ENCODE data around the gene SH2D4B. TPM values are rescaled to one million over a fixed set of nuclear protein-coding genes. Genes with fewer than 3 reads are reported as not detected.

The SH2D4B gene
- polyA plus RNA-seq (2013, experiment 1 of 2; ENCODE audit: insufficient read length): not detected
- not detected for polyA plus RNA-seq (2013, experiment 2 of 2; ENCODE audit: insufficient read length)

DNA sequence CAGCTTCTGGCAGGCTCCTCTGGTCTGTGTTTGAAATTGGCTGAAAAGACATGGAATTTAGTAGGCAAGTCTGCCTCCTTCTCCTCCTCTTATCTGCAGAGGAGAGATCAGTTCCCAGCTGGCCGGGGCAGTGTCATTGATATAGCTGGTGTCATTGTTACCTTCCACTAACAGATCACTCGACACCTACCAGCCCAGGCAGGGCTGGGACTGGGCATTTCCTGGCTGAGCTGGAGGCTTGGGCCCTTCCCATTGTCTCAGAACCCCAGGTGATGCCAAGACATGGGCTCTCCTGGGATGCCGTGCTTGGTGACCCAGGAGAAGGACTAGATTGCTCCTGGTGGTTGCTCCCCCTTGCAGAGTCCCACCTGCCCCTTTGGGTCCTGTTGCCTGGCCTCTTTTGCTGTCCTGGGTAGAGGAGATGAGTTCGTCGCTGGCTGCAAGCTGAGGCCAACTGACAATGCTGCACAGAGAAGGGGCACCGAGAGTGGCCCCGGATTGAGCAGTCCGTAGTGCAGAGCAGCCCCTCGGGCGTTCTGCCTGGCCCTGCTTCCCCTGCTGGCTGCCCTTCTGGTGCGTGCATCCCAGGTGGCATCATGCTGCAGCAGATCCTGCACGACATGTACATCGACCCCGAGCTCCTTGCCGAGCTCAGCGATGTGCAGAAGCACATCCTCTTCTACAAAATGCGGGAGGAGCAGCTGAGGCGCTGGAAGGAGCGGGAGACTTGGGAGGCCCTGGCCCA is at the start of gene SH2D4B:
TSS of gene SH2D4B (plus strand) at position 167 of the 745 bp plus-strand sequence. CDS start at position 597, 430 bp downstream.
- DNase-seq: no peak

DNA sequence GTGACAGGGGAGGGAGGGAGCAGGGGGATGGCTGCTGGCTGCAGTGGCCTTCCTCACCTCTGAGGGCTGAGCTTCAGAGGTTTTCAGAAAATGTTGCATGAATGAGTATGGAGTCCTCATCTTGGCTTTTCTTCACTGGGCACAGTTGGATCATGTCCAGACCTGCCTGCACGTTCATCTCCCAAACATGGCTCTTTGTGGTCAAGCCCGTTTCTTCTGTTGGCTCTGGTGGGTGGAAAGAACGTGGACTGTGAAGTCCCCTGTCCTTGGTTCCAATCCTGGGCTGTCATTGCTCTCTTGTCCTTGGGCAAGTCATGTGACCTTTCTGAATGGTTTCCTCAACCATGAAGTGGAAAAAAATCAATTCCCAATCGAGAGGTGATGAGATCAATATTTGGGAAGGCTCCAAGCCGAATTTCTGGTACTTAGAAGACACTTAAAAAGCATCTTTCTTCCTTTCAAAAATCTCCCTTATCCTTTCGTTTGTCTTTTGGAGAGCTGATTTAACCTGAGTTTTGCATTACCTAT is 49.1 kb upstream of the SH2D4B start:
- DNase-seq: no peak

DNA sequence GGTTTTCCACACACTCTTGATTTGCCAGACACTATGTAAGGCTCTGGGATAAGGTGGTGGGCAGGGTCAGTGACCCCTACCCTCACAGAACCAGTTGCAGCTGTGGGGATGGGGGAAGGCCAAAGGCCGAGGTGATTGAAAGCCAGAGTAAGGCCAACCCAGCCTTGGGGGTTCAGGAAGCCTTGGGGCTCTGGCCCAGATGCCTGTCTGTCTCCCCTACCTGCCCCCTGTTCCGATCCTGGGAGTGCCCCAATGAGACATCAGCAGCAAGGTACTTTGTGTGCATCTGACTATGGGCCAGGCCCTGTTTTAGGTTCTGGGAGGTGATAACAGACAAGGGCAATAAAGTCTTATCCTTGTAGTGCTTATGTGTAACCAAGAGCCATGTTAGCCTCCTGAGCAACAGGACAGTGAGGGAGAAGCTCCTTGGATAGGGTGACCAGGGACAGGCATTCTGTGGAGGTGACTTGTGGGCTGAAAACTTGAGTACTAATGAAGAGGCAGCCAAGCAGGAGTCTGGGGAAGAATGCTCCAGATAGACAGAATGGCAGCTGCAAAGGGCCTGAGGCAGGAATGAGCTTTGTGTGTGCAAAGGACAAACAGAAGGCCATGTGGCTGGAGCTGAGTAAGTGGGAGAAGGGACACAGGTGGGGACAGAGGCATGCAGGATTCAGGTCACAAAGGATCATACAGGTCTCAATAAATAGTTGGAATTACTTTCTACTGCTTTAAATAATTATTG is 48.2 kb upstream of the SH2D4B start:
- DNase-seq: no peak

DNA sequence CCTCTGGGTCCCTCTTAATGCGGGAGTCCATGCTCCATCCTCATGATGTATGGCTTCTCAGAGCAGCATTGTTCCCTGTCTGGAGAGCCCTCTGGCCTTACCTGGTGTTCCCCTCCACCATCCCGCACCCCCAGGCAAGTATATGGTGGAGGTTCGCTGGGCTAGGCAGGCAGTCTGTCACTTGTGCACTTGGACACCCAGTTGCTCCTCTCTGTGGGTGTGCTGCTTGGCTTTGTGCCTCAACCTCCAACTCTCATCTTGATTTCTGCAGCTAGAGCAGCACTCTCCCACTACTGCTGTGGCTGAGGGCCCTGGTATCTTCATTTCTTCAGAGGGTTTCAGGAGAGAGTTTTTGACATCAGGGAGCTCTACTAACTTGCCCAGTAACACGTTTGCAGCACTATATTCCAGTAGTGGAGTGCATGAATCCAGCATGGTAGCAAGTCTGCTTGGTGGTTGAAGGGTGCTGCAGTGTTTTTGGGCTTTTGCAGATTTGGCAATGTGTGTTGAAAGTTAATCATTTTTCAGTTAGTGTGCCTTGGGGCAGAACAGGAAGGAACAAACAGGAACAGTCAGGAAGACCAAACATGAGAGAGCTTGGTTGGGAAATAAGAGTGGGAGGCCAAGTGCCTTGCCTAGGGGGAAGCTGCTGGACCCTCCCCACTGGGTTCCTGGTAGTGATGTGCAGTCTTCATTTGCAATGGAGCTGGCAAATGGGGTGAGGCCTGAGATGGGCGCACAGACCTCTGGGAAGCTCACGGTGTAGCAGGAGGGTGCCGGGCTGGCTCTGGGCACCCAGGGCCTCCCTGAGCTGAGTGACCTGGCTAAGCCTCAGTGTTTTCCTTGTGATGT is 46.2 kb upstream of the SH2D4B start:
- no peak for DNase-seq

DNA sequence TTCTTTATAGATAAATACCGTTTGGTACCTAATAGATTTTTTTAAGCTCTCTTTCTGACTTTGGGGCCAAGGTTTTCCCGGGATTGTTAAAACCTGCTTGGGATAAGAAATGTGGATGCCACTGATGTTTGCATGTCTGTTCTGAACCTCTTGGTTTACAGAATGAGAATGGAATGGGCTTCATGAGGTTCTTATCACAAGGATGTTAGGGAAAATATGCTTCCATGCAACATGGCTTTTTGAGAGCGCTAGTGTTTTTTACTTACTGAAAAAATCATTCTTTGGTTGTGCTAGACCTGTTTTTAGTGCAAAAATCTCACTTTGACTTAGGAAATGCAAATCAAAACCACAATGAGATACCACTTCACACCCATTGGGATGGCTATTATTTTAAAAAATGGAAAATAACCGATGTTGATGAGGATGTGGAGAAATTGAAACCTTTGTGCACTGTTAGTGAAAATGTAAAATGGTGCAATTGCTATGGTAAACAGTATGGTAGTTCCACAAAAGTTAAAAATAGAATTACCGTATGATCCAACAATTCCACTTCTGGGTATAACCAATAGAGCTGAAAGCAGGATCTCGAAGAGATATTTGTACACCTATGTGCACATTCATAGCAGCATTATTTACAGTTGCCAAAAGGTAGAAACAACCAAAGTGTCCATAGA is 44.7 kb upstream of the SH2D4B start:
- peak; percentile 17 for DNase-seq

DNA sequence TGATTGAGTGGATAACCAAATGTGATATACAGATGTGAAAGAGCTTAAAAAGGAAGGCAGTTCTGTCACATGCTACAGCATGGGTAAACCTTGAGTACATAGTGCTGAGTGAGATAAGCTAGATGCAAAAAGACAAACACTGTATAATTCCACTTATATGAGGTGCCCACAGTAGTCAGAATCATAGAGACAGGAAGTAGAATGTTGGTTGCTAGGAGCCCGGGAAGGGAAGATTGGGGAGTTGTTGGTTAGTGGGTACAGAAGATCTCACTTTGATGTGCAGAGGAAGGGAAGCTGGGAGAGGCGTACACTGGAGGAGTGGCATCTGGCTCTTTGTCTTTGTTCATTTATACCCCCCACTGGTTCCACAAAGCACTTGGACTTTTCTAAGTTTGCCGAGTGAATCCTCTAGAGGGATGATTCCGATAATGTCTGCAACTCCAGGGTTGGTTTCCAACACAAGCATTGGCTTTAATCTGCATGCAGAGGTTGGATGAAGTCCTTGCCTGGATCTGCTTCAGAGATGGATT is 44.1 kb upstream of the SH2D4B start:
- DNase-seq: peak; percentile 85

DNA sequence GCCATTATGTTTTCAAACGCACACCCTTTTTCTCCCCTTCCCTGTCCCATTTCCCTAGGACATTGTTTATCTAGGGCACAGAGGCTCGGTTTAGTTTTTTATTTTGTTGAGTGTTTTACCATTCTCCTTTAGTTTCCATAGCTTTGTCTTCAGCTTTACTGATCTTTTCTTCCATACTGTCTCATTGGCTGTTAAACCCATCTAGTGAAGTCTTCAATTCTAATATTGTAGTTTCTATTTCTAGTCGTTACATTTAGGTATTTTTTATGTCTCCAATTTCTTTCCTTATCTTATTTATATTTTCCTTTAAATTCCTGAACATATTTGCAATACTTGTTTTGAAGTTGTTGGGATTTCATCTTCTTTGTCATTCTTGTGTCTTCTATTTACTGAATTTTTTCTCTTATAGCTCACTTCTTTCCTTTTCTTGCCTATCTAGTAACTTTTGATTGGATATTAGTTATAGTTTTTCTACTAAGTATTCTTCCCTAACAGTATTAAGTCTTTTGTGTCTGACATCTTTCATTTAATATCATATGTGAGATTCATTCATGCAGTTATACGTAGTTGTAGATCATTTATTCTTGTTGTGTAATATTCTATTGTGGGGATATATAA is 41.0 kb upstream of the SH2D4B start:
- no peak for DNase-seq

DNA sequence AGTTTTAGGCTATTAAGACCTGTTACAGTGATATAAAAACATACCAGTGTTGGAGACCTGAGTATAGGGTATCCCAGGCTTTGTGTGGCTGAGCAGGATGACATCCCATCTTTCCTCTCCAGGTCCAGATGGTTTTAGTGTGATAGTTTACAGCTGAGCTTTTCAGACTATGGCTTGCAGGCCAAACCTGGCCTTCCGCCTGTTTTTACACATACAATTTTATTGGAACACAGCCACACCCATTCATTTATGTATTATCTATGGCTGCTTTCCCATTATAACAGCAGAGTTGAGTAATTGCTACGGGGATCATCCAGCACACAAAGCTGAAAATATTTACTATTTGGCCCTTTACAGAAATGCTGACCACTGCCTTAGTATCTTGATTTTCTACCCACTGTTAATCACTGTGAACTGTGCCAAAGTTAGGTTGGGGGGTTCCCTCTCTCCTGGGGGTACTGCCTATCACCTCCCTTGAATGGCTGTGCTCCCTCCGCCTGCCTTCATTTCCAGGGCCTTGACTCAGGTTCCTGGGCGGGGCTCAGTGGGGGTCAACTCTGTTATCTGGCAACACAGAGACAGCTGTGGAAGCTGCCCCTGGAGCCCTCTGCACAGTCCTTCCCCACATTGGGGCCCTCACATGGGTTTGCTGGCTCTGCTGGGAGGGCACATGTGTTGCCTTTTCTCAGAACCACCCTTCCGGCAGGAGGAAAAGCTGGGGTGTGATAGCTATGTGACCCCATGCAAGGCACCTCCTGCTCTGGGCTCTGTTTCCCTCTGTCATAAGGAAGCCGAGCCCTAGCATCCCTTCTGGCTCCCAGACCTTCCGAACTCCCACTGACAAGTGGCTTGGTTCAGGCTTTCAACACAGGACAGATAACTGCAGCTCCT is 40.3 kb upstream of the SH2D4B start:
- peak; percentile 65 for DNase-seq

DNA sequence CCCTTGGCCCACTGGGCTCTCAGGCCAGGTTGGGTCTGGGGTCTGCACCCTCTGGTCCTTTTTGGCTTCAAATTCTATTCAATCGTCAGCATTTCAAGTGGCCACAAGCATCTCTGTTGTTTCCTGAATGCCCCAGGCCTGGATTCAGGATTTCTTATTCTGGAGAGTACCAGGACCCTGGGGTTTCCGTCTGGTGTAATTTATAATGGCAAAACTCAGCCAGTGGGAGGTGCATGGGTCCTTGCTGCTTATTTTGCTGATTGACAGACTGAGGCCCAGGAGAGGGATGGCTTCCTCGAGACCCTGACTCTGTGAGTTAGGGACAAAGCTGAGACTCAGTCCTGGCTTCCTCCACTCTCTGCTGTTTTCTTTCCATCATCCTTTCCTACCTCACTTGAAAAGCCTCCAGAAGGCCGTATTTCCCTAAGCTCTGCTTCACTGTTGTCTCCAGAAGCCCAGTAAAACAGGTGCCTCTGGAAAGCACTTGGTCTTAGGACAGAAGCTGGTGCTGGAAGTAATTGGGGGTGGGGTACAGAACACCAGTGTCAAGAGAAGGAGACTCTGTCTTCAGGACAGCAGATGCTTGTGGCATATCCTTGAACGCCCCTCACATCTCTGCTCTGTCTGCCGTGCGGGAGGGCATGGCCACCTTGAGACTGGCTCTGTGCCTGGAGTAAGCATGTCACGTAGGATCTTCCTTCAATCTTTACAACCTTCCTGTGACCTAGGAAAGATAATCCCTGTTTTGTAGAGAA is 39.4 kb upstream of the SH2D4B start:
- DNase-seq: no peak

DNA sequence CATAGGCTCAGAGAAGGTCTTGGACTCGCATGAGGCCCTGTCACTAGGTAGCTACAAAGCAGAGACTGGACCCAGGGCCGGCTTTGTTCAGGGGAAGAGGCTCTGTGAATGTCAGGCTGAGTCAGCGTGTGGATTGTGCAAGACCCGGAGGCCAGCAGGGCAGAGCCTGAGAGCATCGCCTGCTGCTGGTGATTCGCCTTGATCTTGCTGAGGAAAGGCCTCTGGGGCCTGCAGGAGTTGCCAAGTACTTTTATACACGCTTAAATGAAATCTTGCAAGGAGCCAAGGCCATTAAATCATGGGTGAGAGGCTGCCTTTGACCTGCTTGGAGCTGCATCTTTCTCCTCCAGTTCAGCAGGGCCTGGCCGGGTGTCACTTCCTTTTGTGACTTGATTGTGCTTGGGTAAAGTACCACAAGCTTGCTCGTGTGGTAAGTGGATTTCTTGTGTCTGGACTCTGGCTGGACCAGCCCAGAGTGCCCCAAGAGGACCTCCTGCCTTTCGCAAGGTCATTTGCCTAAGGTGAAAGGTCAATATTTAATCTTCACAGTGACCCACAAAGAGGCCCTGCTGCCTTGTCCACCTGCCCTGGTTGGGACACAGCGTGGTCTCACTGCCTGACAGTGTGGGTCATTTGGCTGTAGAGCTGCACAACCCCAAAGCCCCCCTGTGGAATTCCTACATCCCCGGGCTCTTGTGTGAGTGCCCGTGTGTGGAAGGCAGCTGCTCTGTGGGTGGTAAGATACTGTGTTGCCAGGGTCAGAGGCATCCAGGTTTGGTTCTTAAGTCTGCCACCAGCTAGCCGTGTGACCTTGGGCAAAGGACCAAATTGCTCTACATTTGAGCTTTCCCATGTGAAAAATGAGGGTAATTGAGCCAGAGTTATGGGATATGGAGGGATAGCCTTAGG is 38.6 kb upstream of the SH2D4B start:
- peak; percentile 95 for DNase-seq

DNA sequence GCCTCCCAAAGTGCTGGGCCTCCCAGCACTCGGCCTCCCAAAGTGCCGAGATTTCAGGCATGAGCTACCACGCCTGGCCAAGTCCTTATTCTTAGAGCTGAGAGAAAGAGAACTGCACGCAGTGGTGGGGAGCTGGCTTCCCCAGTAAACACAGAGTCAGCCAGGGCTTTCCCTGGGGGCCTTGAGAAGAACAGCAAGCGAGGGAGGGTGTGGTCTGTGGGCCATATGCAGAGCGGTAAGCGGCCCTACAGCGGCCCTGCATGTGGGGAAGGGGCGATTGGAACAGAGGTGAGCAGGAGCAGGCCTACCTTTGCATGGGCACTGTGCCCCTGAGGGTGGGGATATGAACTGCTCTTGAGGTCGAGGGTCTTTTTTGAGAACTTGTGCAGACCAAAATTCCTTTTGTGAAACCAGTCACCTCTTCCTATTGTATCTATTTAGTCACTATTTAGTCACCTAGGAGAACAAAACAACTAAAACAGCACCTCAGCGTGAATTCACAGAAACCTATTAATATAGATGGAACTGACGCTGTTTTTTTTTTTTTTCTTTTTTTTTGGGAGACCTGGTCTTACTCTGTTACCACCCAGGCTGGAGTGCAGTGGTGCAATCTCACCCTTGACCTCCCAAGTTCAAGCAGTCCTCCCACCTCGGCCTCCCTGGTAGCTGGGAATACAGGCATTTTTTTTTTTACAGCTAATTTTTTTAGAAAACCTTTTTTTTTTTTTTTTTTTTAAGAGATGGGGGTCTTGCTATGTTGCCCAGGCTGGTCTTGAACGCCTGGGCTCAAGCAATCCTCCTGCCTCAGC is 36.9 kb upstream of the SH2D4B start:
- peak; percentile 51 for DNase-seq

DNA sequence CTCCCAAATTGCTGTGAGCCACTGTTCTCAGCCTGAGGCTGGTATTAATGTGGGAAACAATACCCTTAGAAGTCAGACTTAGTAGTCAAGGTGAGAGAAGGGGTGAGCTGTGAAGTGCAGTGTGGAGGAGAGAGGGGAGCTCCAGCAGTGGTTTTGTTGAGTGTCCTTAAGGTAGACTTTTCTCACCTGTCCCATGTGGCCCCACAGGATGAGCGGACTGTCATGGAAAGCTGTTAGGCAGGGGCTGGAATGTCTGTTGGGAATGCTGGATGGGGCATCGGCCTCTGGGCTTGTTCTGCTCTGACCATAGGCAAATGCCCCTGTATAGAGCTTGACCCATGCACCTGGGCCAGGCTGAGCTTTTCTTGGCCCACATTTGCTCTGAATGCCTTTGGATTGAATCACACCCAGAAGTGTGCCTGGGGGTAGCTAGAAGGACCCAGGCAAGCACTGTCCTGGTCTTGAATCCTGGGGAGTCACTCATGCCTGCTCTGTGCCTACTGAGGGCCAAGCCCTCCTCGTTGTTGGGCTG is 36.3 kb upstream of the SH2D4B start:
- DNase-seq: no peak

DNA sequence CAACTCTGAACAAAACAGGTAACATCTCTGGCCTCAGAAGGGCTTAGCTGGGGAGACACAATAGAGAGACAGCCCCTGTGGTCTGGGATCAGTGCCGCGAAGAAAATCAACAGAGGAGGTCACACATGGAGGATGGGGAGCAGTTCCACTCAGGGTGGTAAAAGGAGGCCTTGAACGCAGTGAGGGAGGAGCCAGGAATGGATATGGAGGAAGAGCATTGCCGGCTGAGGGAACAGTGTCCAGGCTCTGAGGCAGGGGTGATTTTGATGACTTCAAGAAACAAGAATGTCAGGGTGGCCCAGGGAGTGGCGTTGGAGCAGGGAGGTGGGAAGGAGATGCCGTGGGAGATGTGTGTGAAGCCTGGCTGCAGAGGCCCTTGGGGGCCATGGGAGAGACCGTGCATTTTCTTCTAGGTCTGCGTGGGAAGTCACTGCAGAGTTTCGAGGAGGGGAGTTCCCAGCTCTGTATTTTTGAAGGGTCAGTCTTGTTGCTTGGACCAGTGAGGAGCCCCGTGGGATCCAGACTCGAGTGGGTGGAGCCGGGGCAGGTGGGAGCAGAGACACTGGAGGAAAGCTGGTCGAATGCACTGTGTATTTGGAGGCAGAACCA is 35.7 kb upstream of the SH2D4B start:
- DNase-seq: no peak

DNA sequence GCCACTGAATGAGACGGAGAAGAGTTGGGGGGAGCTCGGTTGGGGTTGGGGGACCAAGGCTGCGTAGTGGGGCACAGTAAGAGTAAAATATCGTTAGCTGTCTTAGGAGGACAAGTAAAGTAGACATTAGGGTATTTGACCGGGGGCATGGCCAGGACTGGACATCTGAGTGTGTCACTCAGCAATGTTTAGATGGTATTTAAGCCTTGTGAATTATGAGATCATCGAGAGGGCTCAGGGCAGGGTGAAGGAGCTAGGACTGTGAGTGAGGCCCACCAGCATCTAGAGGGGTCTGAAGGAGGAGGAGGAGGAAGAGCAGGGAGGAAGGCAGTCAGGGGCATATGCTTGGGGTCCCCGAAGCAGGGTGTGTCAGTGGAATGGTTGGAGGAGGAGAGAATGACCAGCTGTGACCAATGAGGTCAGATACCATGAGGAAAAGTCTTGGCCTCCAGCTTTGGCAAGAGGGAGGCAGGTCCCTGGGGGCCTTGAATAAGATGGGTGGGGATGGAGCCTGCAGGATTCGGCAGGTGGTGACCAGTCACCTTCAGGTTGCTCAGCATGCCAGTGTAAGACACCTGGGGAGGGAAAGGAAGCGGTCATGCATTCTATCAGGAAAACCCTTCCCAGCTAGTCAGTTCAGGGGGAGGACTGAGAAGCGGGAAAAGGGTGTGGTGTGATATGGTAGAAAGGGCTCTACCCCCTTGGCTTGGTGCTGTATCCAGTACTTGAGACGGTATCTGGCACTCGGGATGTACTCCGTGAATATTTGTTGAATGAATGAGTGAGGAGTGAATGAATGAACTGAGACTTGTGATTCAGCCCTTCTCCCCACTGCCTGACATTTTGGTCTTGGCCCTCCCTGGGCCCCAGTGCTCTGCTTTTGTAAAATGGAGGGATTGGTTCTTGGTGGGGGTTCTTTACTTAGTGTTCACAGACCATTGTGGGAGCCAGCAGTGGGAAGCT is 34.8 kb upstream of the SH2D4B start:
- DNase-seq: no peak

DNA sequence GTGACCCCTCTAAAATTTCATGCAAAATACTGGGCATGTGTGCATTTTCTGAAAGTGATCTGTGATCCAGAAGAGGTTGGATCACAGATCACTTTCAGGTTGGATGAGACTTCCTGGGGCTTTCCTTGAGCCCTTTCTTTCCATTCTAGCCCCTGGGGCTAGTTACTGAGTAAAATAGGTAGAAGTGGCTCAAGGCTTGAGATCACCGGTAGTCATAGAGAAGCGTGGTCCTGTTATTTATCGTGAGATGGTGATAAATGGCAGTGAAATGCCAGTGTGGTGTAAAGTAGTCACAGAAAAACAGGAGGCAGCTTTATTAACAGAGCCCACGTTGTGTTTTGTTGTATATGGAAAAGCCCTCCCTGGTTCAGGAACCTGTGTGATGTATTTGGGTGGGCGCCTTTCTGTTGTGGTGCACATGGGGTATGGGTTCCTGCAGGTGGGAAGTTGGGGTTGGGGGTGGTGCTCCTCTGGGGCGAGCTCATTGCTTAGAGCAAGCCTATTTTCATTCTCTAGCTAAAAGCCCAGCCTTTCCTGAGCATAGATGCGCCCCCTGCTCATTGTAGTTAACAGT is 34.0 kb upstream of the SH2D4B start:
- no peak for DNase-seq
